GM21528 (cell line): ENCODE data around the gene SCLT1.

Experiments used
- ATAC-seq: cut with Tn5 transposase; IDR thresholded peaks from one replicate; pipeline ENCODE4 v1.9.1; 2021; ENCODE audit warnings: mild to moderate bottlenecking, moderate library complexity; ENCODE audit not compliant: unreplicated experiment, low FRiP score

The SCLT1 gene

DNA sequence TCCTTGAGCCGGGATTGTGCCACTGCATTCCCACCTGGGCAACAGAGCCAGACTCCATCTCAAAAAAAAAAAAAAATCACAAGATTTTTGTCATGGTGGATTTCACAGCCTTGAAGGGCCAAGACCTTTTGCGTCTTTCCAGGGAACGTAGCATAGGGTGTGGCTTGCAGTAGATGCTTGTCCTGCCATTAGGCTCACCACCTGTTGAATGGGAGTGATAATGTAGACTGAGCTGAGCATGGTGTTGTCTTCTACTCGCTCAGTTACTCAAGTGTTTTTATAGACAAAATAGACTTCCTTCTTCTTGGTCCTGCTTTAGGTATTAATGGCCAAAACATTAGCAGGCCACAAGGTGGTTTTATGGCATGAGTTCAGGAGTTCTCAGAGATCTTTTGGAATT is 243.1 kb downstream of the SCLT1 start:
- no peak for ATAC-seq

DNA sequence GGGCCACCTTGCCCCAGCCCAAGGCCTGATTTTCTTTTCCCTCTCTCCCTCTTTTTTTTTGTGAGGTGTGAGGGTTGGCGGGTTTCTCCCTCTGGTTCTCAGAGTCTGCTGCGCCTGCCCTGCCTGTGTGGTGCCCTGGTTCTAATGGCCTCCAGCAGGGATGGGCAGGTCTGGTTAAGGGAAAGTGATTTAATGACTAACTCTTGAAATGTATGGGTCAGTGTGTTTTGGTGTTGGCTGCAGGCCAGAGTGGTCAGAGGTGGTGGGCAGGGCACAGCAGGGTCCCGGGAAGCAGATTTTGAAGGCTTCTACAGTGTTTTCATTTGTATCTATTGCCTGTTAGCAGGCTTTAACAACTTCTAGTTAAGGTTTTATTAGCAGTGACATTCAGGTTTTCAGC is 244.9 kb downstream of the SCLT1 start:
- no peak for ATAC-seq

DNA sequence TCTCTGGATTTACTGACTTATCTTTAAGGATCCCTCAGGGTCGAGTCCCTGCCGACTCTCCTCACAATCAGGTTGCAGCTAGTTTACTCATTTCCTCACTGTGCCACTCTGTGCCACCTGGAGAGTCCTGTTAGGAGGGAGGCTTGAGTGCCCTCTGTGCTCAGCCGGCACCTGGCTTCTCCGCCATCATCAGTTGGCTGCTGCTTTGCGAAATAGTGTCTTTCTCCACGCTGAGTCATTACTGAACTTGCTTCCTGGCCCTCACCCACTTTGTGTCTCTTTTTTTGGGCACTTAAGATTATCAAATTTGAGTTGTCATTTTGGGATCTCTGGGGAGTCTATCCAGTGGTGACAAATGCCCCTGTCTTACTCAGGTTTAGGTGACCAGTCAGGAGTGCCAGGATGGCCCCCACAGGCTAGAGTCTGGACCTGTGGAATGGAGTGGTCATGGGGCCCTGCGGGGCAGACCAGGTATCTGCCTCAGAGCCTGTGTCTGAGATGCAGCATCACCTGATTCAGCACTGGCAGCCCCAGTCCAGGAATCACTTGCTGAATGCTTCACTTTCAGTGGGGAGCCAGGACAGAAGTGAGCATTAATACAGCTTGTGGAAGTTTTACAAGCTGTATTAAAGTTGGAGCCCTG is 246.1 kb downstream of the SCLT1 start:
- ATAC-seq, result no peak

GRCh38 chr4:128846063-128846462 is 247.3 kb downstream of the SCLT1 start:
- ATAC-seq, result no peak

GRCh38 chr4:128844931-128845330 is 248.4 kb downstream of the SCLT1 start:
- no peak for ATAC-seq

DNA sequence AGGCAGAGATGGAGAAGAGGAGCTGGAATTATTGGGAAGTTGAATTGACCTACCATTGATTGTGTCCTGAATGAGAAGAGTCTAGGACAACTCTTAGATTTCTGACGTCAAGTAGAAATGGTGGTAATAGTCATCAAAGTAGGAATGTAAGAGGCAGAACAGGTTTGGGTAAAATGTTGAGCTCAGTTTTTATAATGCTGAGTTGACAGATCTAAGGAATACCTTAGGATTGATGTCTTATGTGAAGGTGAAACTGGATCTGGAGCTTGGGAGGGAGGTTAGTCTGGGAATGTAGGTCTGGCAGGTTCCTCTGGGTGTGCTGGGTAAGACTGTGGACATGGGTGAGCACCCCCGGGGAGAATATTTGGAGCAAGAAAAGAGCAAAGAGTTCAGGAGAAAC is 251.9 kb downstream of the SCLT1 start:
- ATAC-seq, result no peak

DNA sequence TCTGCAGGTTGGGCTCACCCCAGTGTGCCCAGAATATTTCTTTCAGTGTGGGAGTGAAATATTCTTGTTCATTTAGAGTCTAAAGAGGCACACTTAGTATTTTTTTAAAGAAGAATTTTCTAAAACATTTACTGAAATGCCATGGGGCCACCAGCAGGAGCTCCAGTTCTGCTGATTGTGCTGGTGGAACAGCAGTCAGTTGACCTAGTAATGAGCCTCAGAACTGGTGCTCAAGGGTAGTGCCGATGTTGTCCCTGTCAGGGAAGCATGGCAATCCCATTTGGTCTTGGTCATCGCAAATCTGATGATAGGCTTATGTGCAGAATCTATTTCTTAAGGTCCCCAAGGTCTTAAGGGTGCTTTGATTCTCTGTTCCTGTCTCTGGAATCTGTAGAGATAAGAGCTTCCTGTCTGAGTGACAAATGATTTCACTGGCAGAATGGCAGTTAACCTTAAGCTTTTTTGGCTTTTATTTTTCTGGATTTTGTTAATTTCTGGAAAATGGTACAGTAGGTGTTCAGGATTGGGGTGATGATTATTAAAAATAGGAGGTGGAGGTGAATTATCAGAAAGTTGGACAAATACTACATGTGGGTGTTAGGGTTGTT is 252.5 kb downstream of the SCLT1 start:
- no peak for ATAC-seq

DNA sequence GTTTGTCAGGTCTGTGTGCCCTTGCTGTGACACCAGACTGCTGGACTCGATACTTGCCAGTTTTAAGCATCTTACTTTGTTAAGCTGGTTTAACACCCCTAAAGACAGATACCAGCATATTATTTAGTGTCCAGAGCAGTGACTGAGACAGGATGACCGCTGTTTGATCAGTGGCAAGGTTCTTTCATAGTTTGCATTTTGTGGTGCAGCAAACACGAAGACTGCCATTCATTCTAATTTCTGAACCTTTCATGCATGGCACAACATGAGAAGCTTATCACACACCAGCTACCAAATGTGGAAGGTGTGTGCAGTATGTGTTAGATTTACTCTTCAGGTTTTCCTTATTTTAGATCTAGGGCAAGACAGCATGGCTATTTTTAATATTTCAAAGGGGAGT is 255.7 kb downstream of the SCLT1 start:
- no peak for ATAC-seq

DNA sequence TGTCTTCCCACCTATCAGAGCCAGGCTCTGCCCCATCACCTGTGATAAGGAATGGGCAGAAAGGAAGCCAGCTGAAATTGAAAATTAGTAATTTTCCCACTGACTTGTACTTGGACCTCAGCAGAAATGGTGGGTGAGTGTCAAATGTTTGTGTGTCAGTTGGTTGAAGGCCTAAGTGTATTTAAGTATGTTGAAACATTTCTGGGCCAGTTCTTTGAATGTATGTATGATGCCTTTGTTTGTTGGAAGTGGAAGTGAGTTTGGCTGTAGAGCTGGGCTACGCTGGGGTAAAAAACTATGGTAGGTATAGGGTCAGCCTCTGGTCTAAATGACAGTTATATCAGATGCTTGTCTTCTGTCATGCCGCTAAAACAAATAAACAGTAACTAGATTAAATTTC is 256.1 kb downstream of the SCLT1 start:
- ATAC-seq, result no peak

DNA sequence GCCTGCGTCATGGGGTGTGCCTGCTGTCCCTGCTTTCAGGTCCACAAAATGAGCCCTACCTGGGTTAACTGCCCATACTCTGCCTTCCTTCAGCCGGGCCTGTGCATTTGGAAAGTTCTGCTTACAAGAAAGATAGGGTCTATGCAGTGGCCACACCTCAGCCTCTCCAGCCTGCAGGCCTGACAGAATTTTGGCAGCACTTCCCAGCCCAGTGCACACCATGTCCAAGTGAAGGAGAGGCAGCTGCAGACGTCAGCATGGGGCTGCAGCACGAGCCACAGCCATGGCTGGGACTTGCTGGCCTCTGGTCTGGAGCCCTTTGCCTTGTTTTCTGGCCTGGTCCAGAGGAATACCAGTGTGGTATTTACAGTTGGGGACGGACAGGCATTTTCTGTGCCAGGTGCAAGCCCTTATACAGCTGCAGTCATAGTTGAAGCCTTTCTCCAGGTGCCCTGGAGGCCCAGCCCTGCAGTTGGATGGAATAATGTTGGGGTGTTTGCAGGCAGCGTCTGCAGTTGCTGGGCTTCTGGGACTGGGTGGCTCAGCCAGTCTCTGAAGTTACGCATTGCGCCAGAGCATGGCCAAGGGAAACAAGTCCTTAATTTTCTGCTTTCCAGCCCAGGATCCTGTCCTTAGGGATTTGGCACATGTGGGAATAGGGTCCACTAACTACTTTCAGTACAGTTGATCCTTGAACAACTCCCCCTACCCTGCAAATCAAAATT is 257.7 kb downstream of the SCLT1 start:
- no peak for ATAC-seq
